Measurements from ENCODE around the gene ESYT2.

ESYT2 gene

DNA sequence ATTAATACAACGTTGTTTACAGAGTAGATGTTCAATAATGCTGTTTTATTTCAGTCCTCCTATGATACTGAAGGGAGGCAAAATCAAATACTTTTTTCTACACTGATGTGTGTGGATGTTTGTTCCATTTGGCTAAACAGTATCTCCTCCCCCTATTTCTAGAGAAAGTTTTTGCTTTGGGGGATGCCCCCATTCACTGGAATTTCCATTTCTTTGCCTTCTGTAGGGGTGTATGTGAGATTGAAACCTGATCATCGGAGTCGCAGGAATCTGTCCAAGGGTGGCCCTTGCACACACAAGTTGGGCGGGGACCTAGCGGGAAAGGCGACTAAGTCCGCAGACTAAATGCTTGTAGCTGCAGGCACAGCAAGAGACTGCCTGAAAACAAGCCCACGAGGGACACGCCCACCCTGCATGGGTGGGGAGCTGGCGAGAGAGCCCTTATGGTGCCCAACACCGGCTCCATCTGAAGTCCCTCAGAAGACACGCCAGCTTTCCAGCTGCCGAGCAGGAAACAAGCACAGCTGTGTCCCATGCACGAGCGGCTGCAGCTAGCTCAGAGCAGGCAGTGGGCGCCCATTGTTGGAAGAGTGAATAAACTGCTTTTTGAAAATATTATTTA is 58.0 kb downstream of the ESYT2 start:
- H4K20me1 ChIP-seq: peaks cover 0 to 21% (median 0%) of the 10 kb centered on the region in 11 experiments; a peak in 6 of 22 replicates
- peak overlapping the region in 4 of 11 experiments; percentile 18 to 30 (median 24); a peak in 6 of 22 replicates for H3K4me2 ChIP-seq
- TF ChIP-seq Cebpa-rat (IDR thresholded peaks at IDR 0.05): no peak
- no peak overlapping the region for H3K27ac ChIP-seq
- no peak overlapping the region for H3K4me3 ChIP-seq
- H3K36me3 ChIP-seq: peaks cover 53 to 92% (median 71%) of the 10 kb centered on the region in 11 experiments
- no peak overlapping the region for H3K9ac ChIP-seq
- H3K9me3 ChIP-seq (replicated peaks in 1 of 11): no peaks in the 10 kb centered on the region
- H3K27me3 ChIP-seq: no peaks in the 10 kb centered on the region
- H3K4me1 ChIP-seq: peaks cover 0 to 31% (median 12%) of the 10 kb centered on the region in 10 experiments; a peak in 15 of 20 replicates

DNA sequence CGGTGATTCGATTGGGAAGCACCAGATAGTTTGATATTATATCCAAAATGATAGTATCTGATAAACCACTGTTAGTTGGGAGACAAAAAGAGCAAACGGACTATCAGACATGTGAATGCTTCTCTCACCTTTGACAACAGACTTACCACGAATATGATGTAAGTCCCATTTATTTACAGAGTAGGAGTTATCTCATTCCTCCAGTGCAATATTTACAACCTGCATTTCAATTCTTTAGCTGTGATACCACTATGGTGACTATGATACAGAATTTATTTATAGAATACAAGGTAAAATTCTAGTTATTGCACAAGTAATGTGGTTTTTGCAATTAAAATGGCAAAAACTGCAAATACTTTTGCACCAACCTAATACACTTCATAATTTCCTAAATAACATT is 61.6 kb downstream of the ESYT2 start:
- H3K36me3 ChIP-seq: peaks cover 59 to 92% (median 81%) of the 10 kb centered on the region in 11 experiments
- no peak for TF ChIP-seq Cebpa-rat (IDR thresholded peaks at IDR 0.05)
- H3K4me3 ChIP-seq: no peak overlapping the region

DNA sequence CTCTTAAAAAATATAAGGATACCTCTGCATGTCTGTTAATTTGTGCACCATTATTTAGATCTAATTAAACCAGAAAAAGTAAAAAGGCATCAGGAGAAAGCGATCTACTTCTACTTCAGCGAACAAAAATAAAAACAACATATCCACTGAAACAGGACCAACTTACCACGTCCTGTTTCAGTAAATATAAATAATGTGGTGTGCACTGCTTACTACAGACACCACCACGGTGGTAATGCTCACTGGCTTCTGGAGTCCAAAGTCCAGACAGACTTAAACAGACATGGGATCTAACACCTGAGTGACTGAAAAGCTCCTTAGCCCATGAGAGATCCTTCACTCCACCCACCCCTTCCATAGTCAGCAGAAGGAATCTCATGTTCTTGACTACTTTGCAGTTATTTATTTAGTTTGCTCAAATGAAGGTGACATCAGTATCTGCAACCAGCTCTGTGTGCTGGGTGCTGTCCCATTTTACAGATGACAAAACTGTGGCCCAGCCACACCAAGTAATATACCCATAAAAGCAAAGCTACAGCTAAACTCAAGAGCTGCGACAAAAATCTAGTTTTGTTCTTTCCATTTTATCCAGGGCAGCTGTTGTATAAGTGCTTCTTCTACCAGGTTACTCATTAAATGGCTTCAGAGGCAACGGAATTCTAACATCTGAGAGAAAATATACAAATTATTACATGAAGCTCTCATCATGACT is 62.6 kb downstream of the ESYT2 start:
- Histone ChIP-seq H3K4me3 (no peak overlapping the region), H3K36me3 (peaks cover 63 to 95% (median 84%) of the 10 kb centered on the region in 11 experiments), H3K4me1 (peaks cover 0 to 19% (median 11%) of the 10 kb centered on the region in 10 experiments; a peak in 15 of 20 replicates), H4K20me1 (peaks cover 0 to 12% (median 0%) of the 10 kb centered on the region in 11 experiments; a peak in 6 of 22 replicates), H3K9me3 (replicated peaks in 1 of 11) (no peaks in the 10 kb centered on the region), H3K27me3 (no peaks in the 10 kb centered on the region), H3K27ac (peak overlapping the region in 2 of 11 experiments; percentile 1 to 7; a peak in 2 of 22 replicates), H3K4me2 (peak overlapping the region in 5 of 11 experiments; percentile 1 to 22 (median 4); a peak in 6 of 22 replicates), H3K9ac (no peak overlapping the region)
- TF ChIP-seq Cebpa-rat (IDR thresholded peaks at IDR 0.05): no peak

More for the DNA sequence above, 61.6 kb downstream of the ESYT2 start:
- H3K9ac ChIP-seq: no peak overlapping the region
- H3K4me2 ChIP-seq: no peak overlapping the region
- H3K27ac ChIP-seq: no peak overlapping the region
- H3K9me3 ChIP-seq (replicated peaks in 1 of 11): no peaks in the 10 kb centered on the region
- peaks cover 0 to 28% (median 13%) of the 10 kb centered on the region in 10 experiments; a peak in 15 of 20 replicates for H3K4me1 ChIP-seq
- H3K27me3 ChIP-seq: no peaks in the 10 kb centered on the region
- H4K20me1 ChIP-seq: peaks cover 0 to 18% (median 0%) of the 10 kb centered on the region in 11 experiments; a peak in 6 of 22 replicates

- Histone ChIP-seq H3K9me3 (replicated peaks in 1 of 11) (no peaks in the 10 kb centered on the region), H3K27ac (no peak overlapping the region), H3K36me3 (peaks cover 75 to 99% (median 91%) of the 10 kb centered on the region in 11 experiments), H3K4me2 (no peak overlapping the region), H3K27me3 (no peaks in the 10 kb centered on the region), H4K20me1 (peaks cover 0 to 13% (median 0%) of the 10 kb centered on the region in 11 experiments; a peak in 5 of 22 replicates), H3K9ac (no peak overlapping the region), H3K4me3 (no peak overlapping the region), H3K4me1 (peaks cover 0 to 13% (median 9%) of the 10 kb centered on the region in 10 experiments; a peak in 14 of 20 replicates)
- TF ChIP-seq Cebpa-rat (IDR thresholded peaks at IDR 0.05): no peak
Observed at GRCh38 chr7:158765020-158765419, 64.3 kb downstream of the ESYT2 start.

DNA sequence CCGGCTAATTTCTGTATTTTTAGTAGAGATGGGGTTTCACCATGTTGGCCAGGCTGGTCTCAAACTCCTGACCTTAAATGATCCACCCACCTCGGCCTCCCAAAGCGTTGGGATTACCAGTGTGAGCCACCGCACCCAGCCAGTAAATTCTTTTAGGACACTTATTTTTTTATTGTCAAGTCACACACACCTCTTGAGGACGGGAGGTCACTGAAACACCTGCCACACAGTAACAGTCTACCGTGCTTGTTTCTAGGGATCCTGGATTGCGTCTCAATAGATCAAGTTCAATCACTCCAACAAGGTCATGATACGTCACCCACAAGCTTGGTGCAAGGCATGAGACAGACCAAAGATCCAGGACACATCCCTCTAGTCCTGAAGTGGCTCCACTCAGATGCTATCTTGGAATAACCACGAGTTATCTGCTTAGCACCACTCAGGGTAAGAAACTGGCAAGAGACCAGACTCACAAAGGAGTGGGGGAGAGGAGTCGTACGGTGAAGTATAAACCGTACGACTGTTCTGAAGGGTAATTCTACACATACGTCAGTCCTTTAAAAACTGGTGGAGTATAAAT is 65.8 kb downstream of the ESYT2 start:
- H3K4me3 ChIP-seq: no peak overlapping the region
- H4K20me1 ChIP-seq: peaks cover 0 to 13% (median 0%) of the 10 kb centered on the region in 11 experiments; a peak in 5 of 22 replicates
- no peak for TF ChIP-seq Cebpa-rat (IDR thresholded peaks at IDR 0.05)
- no peak overlapping the region for H3K27ac ChIP-seq
- H3K4me2 ChIP-seq: no peak overlapping the region
- no peaks in the 10 kb centered on the region for H3K9me3 ChIP-seq (replicated peaks in 1 of 11)
- peaks cover 81 to 100% (median 96%) of the 10 kb centered on the region in 11 experiments for H3K36me3 ChIP-seq
- no peaks in the 10 kb centered on the region for H3K27me3 ChIP-seq
- H3K4me1 ChIP-seq: peaks cover 0 to 13% (median 9%) of the 10 kb centered on the region in 10 experiments; a peak in 14 of 20 replicates
- H3K9ac ChIP-seq: no peak overlapping the region

- Histone ChIP-seq H3K4me3 (no peak overlapping the region), H3K4me1 (peaks cover 0 to 9% (median 5%) of the 10 kb centered on the region in 10 experiments; a peak in 14 of 20 replicates), H3K27ac (no peak overlapping the region), H3K36me3 (peaks cover 84 to 100% (median 97%) of the 10 kb centered on the region in 11 experiments), H3K9me3 (replicated peaks in 1 of 11) (no peaks in the 10 kb centered on the region), H4K20me1 (peaks cover 0 to 8% (median 0%) of the 10 kb centered on the region in 11 experiments; a peak in 4 of 22 replicates), H3K4me2 (no peak overlapping the region), H3K9ac (no peak overlapping the region), H3K27me3 (no peaks in the 10 kb centered on the region)
- no peak for TF ChIP-seq Cebpa-rat (IDR thresholded peaks at IDR 0.05)
Observed at GRCh38 chr7:158761945-158762344, 67.4 kb downstream of the ESYT2 start.

GRCh38 chr7:158760936-158761335 is 68.4 kb downstream of the ESYT2 start:
- no peak overlapping the region for H3K4me3 ChIP-seq
- no peak for TF ChIP-seq Cebpa-rat (IDR thresholded peaks at IDR 0.05)
- H3K36me3 ChIP-seq: peaks cover 83 to 100% (median 96%) of the 10 kb centered on the region in 11 experiments

DNA sequence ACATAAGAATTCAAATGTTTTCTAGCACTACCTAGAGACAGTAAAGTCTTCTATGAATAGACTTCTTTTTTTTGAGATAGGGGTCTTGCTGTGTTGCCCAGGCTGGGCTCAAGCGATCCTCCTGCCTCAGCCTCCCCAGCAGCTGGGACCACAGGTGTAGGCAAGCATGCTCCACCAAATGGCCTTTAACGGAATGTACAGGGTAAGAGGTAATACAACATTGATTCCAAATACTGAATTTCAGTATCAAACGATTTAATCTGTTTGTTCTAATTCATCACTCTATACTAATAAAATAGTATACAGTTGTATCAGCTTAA is 68.9 kb downstream of the ESYT2 start:
- H3K9me3 ChIP-seq (replicated peaks in 1 of 11): no peaks in the 10 kb centered on the region
- H3K36me3 ChIP-seq: peaks cover 85 to 100% (median 95%) of the 10 kb centered on the region in 11 experiments
- no peak overlapping the region for H3K4me2 ChIP-seq
- no peak overlapping the region for H3K27ac ChIP-seq
- peaks cover 0 to 8% (median 0%) of the 10 kb centered on the region in 11 experiments; a peak in 2 of 22 replicates for H4K20me1 ChIP-seq
- H3K4me3 ChIP-seq: no peak overlapping the region
- TF ChIP-seq Cebpa-rat (IDR thresholded peaks at IDR 0.05): no peak
- H3K9ac ChIP-seq: no peak overlapping the region
- H3K4me1 ChIP-seq: peaks cover 0 to 2% (median 0%) of the 10 kb centered on the region in 10 experiments; a peak in 2 of 20 replicates
- H3K27me3 ChIP-seq: no peaks in the 10 kb centered on the region

More at GRCh38 chr7:158760936-158761335, 68.4 kb downstream of the ESYT2 start:
- Histone ChIP-seq H3K4me1 (no peaks in the 10 kb centered on the region), H3K4me2 (no peak overlapping the region), H3K27ac (no peak overlapping the region), H3K27me3 (no peaks in the 10 kb centered on the region), H3K9ac (no peak overlapping the region), H4K20me1 (peaks cover 0 to 8% (median 0%) of the 10 kb centered on the region in 11 experiments; a peak in 2 of 22 replicates), H3K9me3 (replicated peaks in 1 of 11) (no peaks in the 10 kb centered on the region)

Measured in BLaER1 treated with 17β-estradiol and CSF1 and Interleukin-3, amounts not matched to agents 10 nM and 100 nM (cell line).